Astrocyte of the cerebellum (primary cell): Measurements from ENCODE around the gene PECR.

ENCODE experiments used
- DNase-seq: peaks from one replicate; pipeline ENCODE4 v3.0.0-alpha.2; 2011; ENCODE audit warnings: low read depth
- H3K4me3 ChIP-seq: 2 replicates; pipeline ENCODE4 v1.5.1; 2011; ENCODE audit warnings: mild to moderate bottlenecking, low read depth, low read length, moderate library complexity
- in situ Hi-C: cut with HindIII; loops from 2 replicates; pipeline ENCODE4 v1.10.0; 2017; ENCODE audit warnings: low sequenced_read_pairs
- TF ChIP-seq, protein P1 (sequence below): IDR thresholded peaks from 2 replicates; pipeline ENCODE4 v1.5.1; 2012; ENCODE audit warnings: low read length, low read depth, moderate library complexity, mild to moderate bottlenecking; ENCODE audit errors: missing control alignments

Gene PECR

DNA sequence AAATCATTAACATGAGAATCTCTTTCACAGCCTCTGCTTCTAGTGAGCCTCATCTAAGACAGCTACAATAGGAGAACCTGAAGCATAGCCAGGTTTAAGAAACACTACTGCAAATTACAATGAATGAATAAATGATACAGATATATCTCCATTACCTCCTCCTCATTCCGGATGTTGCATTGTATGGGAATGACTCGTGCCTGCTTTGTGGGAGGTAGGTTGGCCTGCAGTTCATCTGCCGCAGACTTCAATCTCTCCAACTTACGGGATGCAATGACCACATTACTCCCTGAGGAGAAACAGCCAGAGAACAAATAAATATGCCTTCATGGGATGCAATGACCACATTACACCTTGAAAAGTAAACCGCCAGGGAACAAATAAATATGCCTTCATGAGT lies 15.4 kb downstream of the PECR start:
- in situ Hi-C loops = no loop called here
- TF ChIP-seq, protein P1, sequence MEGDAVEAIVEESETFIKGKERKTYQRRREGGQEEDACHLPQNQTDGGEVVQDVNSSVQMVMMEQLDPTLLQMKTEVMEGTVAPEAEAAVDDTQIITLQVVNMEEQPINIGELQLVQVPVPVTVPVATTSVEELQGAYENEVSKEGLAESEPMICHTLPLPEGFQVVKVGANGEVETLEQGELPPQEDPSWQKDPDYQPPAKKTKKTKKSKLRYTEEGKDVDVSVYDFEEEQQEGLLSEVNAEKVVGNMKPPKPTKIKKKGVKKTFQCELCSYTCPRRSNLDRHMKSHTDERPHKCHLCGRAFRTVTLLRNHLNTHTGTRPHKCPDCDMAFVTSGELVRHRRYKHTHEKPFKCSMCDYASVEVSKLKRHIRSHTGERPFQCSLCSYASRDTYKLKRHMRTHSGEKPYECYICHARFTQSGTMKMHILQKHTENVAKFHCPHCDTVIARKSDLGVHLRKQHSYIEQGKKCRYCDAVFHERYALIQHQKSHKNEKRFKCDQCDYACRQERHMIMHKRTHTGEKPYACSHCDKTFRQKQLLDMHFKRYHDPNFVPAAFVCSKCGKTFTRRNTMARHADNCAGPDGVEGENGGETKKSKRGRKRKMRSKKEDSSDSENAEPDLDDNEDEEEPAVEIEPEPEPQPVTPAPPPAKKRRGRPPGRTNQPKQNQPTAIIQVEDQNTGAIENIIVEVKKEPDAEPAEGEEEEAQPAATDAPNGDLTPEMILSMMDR = no peak

DNA sequence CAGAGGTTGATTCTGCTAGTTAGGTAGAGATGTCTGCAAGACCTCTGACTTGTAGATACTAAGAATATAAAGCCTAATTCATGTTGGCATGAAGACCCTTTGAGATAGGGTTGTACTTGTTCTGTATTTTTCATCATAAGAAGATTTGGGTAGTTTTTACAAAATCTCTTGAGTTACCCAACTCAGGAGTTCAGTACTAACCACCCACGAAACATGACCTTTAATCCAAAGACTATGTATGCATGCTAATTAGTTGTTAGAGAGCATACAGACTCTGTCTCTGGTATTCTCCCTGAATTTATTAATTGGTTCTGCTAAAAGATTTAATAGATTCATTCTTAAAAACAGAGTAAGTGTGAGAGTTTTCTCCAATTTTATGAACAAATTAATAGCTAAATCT lies 16.9 kb downstream of the PECR start:
- in situ Hi-C loops = no loop called here
- TF ChIP-seq, protein P1 = no peak
- DNase-seq = no peak
- H3K4me3 ChIP-seq = no peak overlapping the region

More for the DNA sequence above, 15.4 kb downstream of the PECR start:
- peak; percentile 76 for DNase-seq
- H3K4me3 ChIP-seq = no peak overlapping the region

DNA sequence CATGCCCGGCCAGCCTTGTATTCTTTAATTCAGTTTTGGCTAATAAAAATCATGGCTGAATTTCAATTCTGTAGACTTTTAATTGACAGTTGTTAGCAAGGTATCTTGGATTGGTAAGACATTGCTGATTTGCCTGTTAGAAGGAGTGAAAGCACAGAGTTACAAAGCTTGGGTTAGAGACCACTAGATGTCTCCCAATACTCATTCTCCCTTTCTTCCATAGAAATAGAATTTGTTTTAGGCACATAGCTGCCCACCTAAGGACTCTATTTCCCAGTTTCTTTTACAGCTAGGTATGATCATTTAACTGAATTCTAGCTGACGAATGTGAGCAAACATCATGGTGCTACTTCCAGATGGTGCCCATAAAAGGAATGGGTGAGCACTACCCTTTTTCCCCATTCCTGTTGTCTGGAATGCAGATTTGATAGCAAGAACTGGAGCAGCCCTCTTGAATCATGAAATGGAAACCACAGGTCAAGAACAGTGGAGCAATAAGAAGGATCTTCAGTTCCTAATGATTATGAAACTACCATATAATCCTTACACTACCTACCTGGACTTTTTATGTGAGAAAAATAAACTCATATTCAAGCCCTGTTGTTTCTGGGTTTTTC lies 17.5 kb downstream of the PECR start:
- TF ChIP-seq, protein P1 = peak; percentile 33
- no peak for DNase-seq
- in situ Hi-C loops = no loop called here
- no peak overlapping the region for H3K4me3 ChIP-seq

DNA sequence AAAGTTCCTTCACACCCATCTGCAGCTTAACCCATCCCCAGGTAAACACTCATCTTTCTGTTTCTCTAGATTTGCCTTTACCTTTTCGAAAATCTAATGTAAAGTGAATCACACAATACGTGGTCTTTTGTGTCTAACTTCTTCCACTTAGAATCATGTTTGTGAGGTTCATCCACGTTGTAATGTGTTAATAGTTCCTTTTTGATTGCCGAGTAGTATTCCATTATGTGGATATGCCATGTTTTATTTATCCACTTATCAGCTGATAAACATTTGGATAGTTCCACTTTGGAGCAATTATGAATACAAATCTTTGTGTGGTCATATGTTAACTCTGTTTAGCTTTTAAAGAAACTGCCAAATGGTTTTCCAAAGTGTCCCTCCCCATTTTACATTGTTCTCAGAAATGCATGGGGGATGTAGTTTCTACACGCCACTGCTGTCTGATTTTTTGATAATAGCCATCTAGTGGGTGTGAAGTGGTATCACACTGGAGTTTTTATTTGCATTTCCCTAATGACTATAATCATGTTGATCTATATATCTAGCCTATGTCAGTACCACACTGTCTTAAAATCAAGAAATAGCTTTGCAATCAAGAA lies 22.3 kb downstream of the PECR start:
- TF ChIP-seq, protein P1 = peak; percentile 22
- H3K4me3 ChIP-seq = no peak overlapping the region
- in situ Hi-C loops = no loop called here
- no peak for DNase-seq

DNA sequence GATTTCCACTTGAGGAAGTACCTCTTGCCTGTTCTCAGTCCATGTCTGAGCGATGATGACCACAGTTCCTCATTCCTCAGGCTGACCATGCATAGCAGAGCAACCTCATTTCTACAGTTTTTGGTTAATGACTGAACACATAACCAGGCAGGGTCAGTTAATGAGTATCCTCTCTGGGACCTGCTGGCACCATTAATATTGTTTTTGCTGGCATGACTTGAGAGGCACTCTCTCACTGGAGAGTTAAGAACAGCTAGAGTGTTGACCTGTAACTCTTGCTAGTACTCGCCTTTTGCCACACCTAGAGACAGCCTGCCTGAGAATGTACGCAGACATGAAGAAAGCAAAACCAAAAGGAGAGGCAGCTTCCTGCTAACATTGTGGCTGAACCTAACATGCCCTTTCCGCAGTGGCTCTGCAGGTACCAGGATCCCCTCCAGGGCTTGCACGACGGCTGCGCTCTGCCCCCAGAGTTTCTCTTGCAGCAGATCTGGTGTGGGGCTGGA lies 23.9 kb downstream of the PECR start:
- DNase-seq = peak; percentile 93
- in situ Hi-C loops = no loop called here
- TF ChIP-seq, protein P1 = no peak
- peak overlapping the region; percentile 15 for H3K4me3 ChIP-seq

DNA sequence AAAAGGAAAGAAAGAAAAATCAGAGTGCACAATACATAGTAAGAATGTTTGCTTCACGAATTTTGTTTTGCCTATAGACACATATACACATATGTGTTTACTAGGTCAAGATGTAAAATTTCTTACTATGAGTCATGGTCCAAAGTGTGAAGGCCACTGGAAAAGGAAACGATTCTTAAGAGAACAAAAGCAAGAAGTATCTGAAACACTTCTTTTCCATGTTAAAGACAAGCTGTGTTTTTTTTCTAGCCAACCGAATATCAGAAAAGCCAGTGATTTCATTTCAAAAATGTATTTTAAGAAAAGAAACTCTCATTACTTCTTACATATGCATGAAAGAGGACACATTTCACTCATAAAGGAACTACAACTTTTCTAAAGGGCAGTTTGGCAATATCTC lies 24.9 kb downstream of the PECR start:
- in situ Hi-C loops = no loop called here
- no peak for DNase-seq
- H3K4me3 ChIP-seq = no peak overlapping the region
- TF ChIP-seq, protein P1 = no peak
